H9 (cell line): ENCODE data around the gene FHOD3. TPM values are rescaled to one million over a fixed set of nuclear protein-coding genes. Genes with fewer than 3 reads are reported as not detected.

Source experiments
- DNase-seq: peaks from one replicate; pipeline ENCODE4 v3.0.0-alpha.2; 2017
- H2AFZ ChIP-seq: one replicate; pipeline ENCODE4 v1.6.1; 2013; ENCODE audit warnings: mild to moderate bottlenecking, low read length, control low read depth, moderate library complexity
- H2AK5ac ChIP-seq: 2 replicates; pipeline ENCODE4 v1.6.1; 2013; ENCODE audit warnings: low read length, control low read depth, mixed read lengths; ENCODE audit not compliant: insufficient read length
- H2BK120ac ChIP-seq: one replicate; pipeline ENCODE4 v1.6.1; 2013; ENCODE audit warnings: low read depth, mild to moderate bottlenecking, low read length, control low read depth, inconsistent platforms; ENCODE audit not compliant: poor library complexity, severe bottlenecking
- H2BK12ac ChIP-seq: 2 replicates; pipeline ENCODE4 v1.6.1; 2013; ENCODE audit warnings: low read length, control low read depth, mixed read lengths, low read depth; ENCODE audit not compliant: insufficient read length
- H2BK15ac ChIP-seq: 2 replicates; pipeline ENCODE4 v1.6.1; 2013; ENCODE audit warnings: low read depth, low read length, control low read depth
- H2BK20ac ChIP-seq: one replicate; pipeline ENCODE4 v1.6.1; 2013; ENCODE audit warnings: low read depth, mild to moderate bottlenecking, low read length, control low read depth, inconsistent platforms; ENCODE audit not compliant: poor library complexity, severe bottlenecking
- H2BK5ac ChIP-seq: 2 replicates; pipeline ENCODE4 v1.6.1; 2013; ENCODE audit warnings: low read length, control low read depth, mixed read lengths; ENCODE audit not compliant: insufficient read length
- H3K14ac ChIP-seq: 2 replicates; pipeline ENCODE4 v1.6.1; 2013; ENCODE audit warnings: low read length, control low read depth; ENCODE audit not compliant: insufficient read depth
- H3K18ac ChIP-seq: 2 replicates; pipeline ENCODE4 v1.6.1; 2013; ENCODE audit warnings: low read depth, mild to moderate bottlenecking, mixed read lengths, low read length, control low read depth; ENCODE audit not compliant: insufficient read length
- H3K23ac ChIP-seq: 2 replicates; pipeline ENCODE4 v1.6.1; 2013; ENCODE audit warnings: low read length, control low read depth, mixed read lengths, low read depth; ENCODE audit not compliant: insufficient read length
- H3K23me2 ChIP-seq: 2 replicates; pipeline ENCODE4 v1.6.1; 2013; ENCODE audit warnings: low read depth, mild to moderate bottlenecking, mixed read lengths, low read length, control low read depth; ENCODE audit not compliant: insufficient read length, poor library complexity, severe bottlenecking
- H3K27ac ChIP-seq: 2 replicates; pipeline ENCODE4 v1.5.1; 2013; ENCODE audit warnings: low read length, control low read depth, mixed read lengths, low read depth; ENCODE audit not compliant: insufficient read length
- H3K27me3 ChIP-seq: 2 replicates; pipeline ENCODE4 v1.6.1; 2013; ENCODE audit warnings: low read length, control low read depth, inconsistent platforms; ENCODE audit not compliant: insufficient read depth
- H3K4ac ChIP-seq: 2 replicates; pipeline ENCODE4 v1.6.1; 2013; ENCODE audit warnings: low read depth, mild to moderate bottlenecking, control low read depth, inconsistent platforms, low read length, moderate library complexity
- H3K4me1 ChIP-seq: 2 replicates; pipeline ENCODE4 v1.6.1; 2013; ENCODE audit warnings: low read length, control low read depth, inconsistent platforms; ENCODE audit not compliant: insufficient read depth
- H3K4me2 ChIP-seq: 2 replicates; pipeline ENCODE4 v1.6.1; 2013; ENCODE audit warnings: low read length, control low read depth, mixed read lengths; ENCODE audit not compliant: insufficient read length, insufficient read depth
- H3K56ac ChIP-seq: 2 replicates; pipeline ENCODE4 v1.6.1; 2013; ENCODE audit warnings: low read depth, mild to moderate bottlenecking, mixed read lengths, low read length, control low read depth; ENCODE audit not compliant: insufficient read length
- H3K79me1 ChIP-seq: 2 replicates; pipeline ENCODE4 v1.6.1; 2013; ENCODE audit warnings: low read depth, mild to moderate bottlenecking, moderate library complexity, low read length, control low read depth, inconsistent platforms; ENCODE audit not compliant: insufficient read depth, poor library complexity, severe bottlenecking
- H3K79me2 ChIP-seq: 2 replicates; pipeline ENCODE4 v1.6.1; 2013; ENCODE audit warnings: low read length, control low read depth, inconsistent platforms; ENCODE audit not compliant: insufficient read depth
- H3K9ac ChIP-seq: 2 replicates; pipeline ENCODE4 v1.6.1; 2013; ENCODE audit warnings: low read length, control low read depth, mixed read lengths; ENCODE audit not compliant: insufficient read length; ENCODE audit errors: extremely low read depth
- H3K9me3 ChIP-seq: one replicate; pipeline ENCODE4 v1.6.1; 2013; ENCODE audit warnings: low read depth, low read length, inconsistent platforms; ENCODE audit not compliant: control insufficient read depth
- H3T11ph ChIP-seq: one replicate; pipeline ENCODE4 v1.6.1; 2013; ENCODE audit warnings: mild to moderate bottlenecking, low read length, control low read depth, inconsistent platforms
- H4K20me1 ChIP-seq: one replicate; pipeline ENCODE4 v1.6.1; 2013; ENCODE audit not compliant: control insufficient read depth, insufficient read length, insufficient read depth
- H4K5ac ChIP-seq: 2 replicates; pipeline ENCODE4 v1.6.1; 2013; ENCODE audit warnings: low read depth, mild to moderate bottlenecking, mixed read lengths, low read length, control low read depth; ENCODE audit not compliant: insufficient read length
- H4K8ac ChIP-seq: replicated peaks from 2 replicates; pipeline ENCODE4 v1.6.1; 2013; ENCODE audit warnings: low read length, control low read depth, mixed read lengths, low read depth; ENCODE audit not compliant: insufficient read length
- H4K91ac ChIP-seq: 2 replicates; pipeline ENCODE4 v1.6.1; 2013; ENCODE audit warnings: low read depth, mild to moderate bottlenecking, moderate library complexity, mixed read lengths, low read length, control low read depth; ENCODE audit not compliant: insufficient read length
- H3K27ac Mint-ChIP-seq, 3 experiments: 2 replicates in 2 of 3; 3 replicates in 1 of 3; pipeline ENCODE4 v1.8.0; 2020 to 2021; ENCODE audit warnings: mixed read lengths in 3 of 3, mild to moderate bottlenecking in 1 of 3, moderate library complexity in 1 of 3
- H3K27me3 Mint-ChIP-seq: 2 replicates; pipeline ENCODE4 v1.8.0; 2021; ENCODE audit warnings: low read depth, mild to moderate bottlenecking, moderate library complexity, mixed read lengths
- H3K36me3 Mint-ChIP-seq, 3 experiments: 2 replicates in 2 of 3; 3 replicates in 1 of 3; pipeline ENCODE4 v1.8.0; 2020 to 2021; ENCODE audit warnings: low read depth in 3 of 3, mixed read lengths in 3 of 3; ENCODE audit not compliant: insufficient read depth in 1 of 3
- H3K4me1 Mint-ChIP-seq, 2 experiments: 2 replicates each; pipeline ENCODE4 v1.8.0; 2020; ENCODE audit warnings: mixed read lengths in 2 of 2
- H3K4me3 Mint-ChIP-seq, 2 experiments: 2 replicates in 1 of 2; 3 replicates in 1 of 2; pipeline ENCODE4 v1.8.0; 2020 to 2021; ENCODE audit warnings: mild to moderate bottlenecking in 2 of 2, mixed read lengths in 2 of 2, moderate library complexity in 1 of 2
- H3K9me3 Mint-ChIP-seq, 2 experiments: 2 replicates in 1 of 2; 3 replicates in 1 of 2; pipeline ENCODE4 v1.8.0; 2020; ENCODE audit warnings: mild to moderate bottlenecking in 2 of 2, mixed read lengths in 2 of 2, moderate library complexity in 1 of 2
- CTCF ChIP-seq: fragments of 200-600 bp; sonication (generic); conservative IDR thresholded peaks from 3 replicates; pipeline ENCODE4 v1.8.0; 2021; ENCODE audit warnings: antibody characterized with exemption, mild to moderate bottlenecking
- WGBS: extraction: QIAGEN DNeasy Blood & Tissue Kit; methylation state at CpG from one replicate; pipeline ENCODE4 v1.1.7; 2013; ENCODE audit warnings: missing lambda C conversion rate, low lambda C conversion rate, mixed read lengths; ENCODE audit not compliant: insufficient read length; ENCODE audit errors: extremely low coverage; 5-methylcytosine and 5-hydroxymethylcytosine counted together
- total RNA-seq: library from RNA; stranded (reverse); gene quantifications from 2 replicates; pipeline ENCODE4 v1.2.1, GENCODE V29; 2021

The FHOD3 gene
- total RNA-seq, 1 experiment from 2014 or later: 8.0 TPM

DNA sequence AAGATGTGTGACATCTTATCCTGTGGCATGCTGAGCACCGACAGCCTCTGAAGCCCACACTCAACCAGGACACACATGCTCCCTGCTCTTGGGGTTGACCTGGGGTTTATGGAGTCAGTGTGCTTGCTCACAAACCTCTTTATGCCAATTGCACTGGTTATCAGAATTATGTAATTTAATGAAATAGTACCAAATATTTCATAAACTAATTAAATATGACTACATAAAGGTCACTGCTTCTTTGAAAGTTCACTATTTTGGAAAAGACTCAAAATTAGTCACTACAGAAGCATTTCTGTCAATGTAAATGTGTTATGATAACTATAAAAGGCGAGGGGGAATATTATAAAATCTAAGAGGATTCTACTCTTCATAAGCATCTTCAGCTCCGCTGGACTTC is 76.7 kb downstream of the FHOD3 start:
- Histone ChIP-seq H2AK5ac (no peak overlapping the region), H3K79me1 (no peaks in the 10 kb centered on the region), H3K9me3 (no peaks in the 10 kb centered on the region), H3K4ac (no peak overlapping the region), H3K14ac (no peak overlapping the region), H2BK15ac (no peak overlapping the region), H2BK20ac (no peak overlapping the region), H3K18ac (no peak overlapping the region), H4K20me1 (no peaks in the 10 kb centered on the region), H4K8ac (no peak overlapping the region), H4K91ac (no peak overlapping the region), H3K4me2 (no peak overlapping the region), H2BK12ac (no peak overlapping the region), H3K23ac (no peak overlapping the region), H2BK120ac (no peak overlapping the region), H2BK5ac (no peak overlapping the region), H2AFZ (no peak overlapping the region), H3K4me1 (no peaks in the 10 kb centered on the region), H3K79me2 (no peaks in the 10 kb centered on the region), H3K27ac (no peak overlapping the region), H3K23me2 (no peaks in the 10 kb centered on the region), H3K27me3 (no peaks in the 10 kb centered on the region), H3T11ph (no peak overlapping the region), H3K9ac (no peak overlapping the region), H3K56ac (no peak overlapping the region), H4K5ac (no peak overlapping the region)
- H3K9me3 Mint-ChIP-seq: peaks cover 0 to 5% of the 10 kb centered on the region in 2 experiments; a peak in 3 of 5 replicates
- no peak overlapping the region for H3K4me3 Mint-ChIP-seq
- DNase-seq: no peak
- TF ChIP-seq CTCF: no peak
- WGBS: no CpG with 5 or more reads among the region's 3 CpGs
- peaks cover 0 to 15% (median 10%) of the 10 kb centered on the region in 3 experiments; a peak in 6 of 7 replicates for H3K36me3 Mint-ChIP-seq
- no peak overlapping the region; a peak in 1 of 7 replicates for H3K27ac Mint-ChIP-seq
- H3K27me3 Mint-ChIP-seq: no peaks in the 10 kb centered on the region; the same call in 1 of the 2 replicates
- peaks cover 3 to 4% of the 10 kb centered on the region in 2 experiments for H3K4me1 Mint-ChIP-seq
